H9 (cell line): ENCODE measurements around the gene CSF1R. TPM values are rescaled to one million over a fixed set of nuclear protein-coding genes. Genes with fewer than 3 reads are reported as not detected.

Experiments used
- DNase-seq: peaks from one replicate; pipeline ENCODE4 v3.0.0-alpha.2; 2017
- H2AFZ ChIP-seq: one replicate; pipeline ENCODE4 v1.6.1; 2013; ENCODE audit warnings: mild to moderate bottlenecking, low read length, control low read depth, moderate library complexity
- H2AK5ac ChIP-seq: 2 replicates; pipeline ENCODE4 v1.6.1; 2013; ENCODE audit warnings: low read length, control low read depth, mixed read lengths; ENCODE audit not compliant: insufficient read length
- H2BK120ac ChIP-seq: one replicate; pipeline ENCODE4 v1.6.1; 2013; ENCODE audit warnings: low read depth, mild to moderate bottlenecking, low read length, control low read depth, inconsistent platforms; ENCODE audit not compliant: poor library complexity, severe bottlenecking
- H2BK12ac ChIP-seq: 2 replicates; pipeline ENCODE4 v1.6.1; 2013; ENCODE audit warnings: low read length, control low read depth, mixed read lengths, low read depth; ENCODE audit not compliant: insufficient read length
- H2BK15ac ChIP-seq: 2 replicates; pipeline ENCODE4 v1.6.1; 2013; ENCODE audit warnings: low read depth, low read length, control low read depth
- H2BK20ac ChIP-seq: one replicate; pipeline ENCODE4 v1.6.1; 2013; ENCODE audit warnings: low read depth, mild to moderate bottlenecking, low read length, control low read depth, inconsistent platforms; ENCODE audit not compliant: poor library complexity, severe bottlenecking
- H2BK5ac ChIP-seq: 2 replicates; pipeline ENCODE4 v1.6.1; 2013; ENCODE audit warnings: low read length, control low read depth, mixed read lengths; ENCODE audit not compliant: insufficient read length
- H3K14ac ChIP-seq: 2 replicates; pipeline ENCODE4 v1.6.1; 2013; ENCODE audit warnings: low read length, control low read depth; ENCODE audit not compliant: insufficient read depth
- H3K18ac ChIP-seq: 2 replicates; pipeline ENCODE4 v1.6.1; 2013; ENCODE audit warnings: low read depth, mild to moderate bottlenecking, mixed read lengths, low read length, control low read depth; ENCODE audit not compliant: insufficient read length
- H3K23ac ChIP-seq: 2 replicates; pipeline ENCODE4 v1.6.1; 2013; ENCODE audit warnings: low read length, control low read depth, mixed read lengths, low read depth; ENCODE audit not compliant: insufficient read length
- H3K23me2 ChIP-seq: 2 replicates; pipeline ENCODE4 v1.6.1; 2013; ENCODE audit warnings: low read depth, mild to moderate bottlenecking, mixed read lengths, low read length, control low read depth; ENCODE audit not compliant: insufficient read length, poor library complexity, severe bottlenecking
- H3K27ac ChIP-seq: 2 replicates; pipeline ENCODE4 v1.5.1; 2013; ENCODE audit warnings: low read length, control low read depth, mixed read lengths, low read depth; ENCODE audit not compliant: insufficient read length
- H3K27me3 ChIP-seq: 2 replicates; pipeline ENCODE4 v1.6.1; 2013; ENCODE audit warnings: low read length, control low read depth, inconsistent platforms; ENCODE audit not compliant: insufficient read depth
- H3K4ac ChIP-seq: 2 replicates; pipeline ENCODE4 v1.6.1; 2013; ENCODE audit warnings: low read depth, mild to moderate bottlenecking, control low read depth, inconsistent platforms, low read length, moderate library complexity
- H3K4me1 ChIP-seq: 2 replicates; pipeline ENCODE4 v1.6.1; 2013; ENCODE audit warnings: low read length, control low read depth, inconsistent platforms; ENCODE audit not compliant: insufficient read depth
- H3K4me2 ChIP-seq: 2 replicates; pipeline ENCODE4 v1.6.1; 2013; ENCODE audit warnings: low read length, control low read depth, mixed read lengths; ENCODE audit not compliant: insufficient read length, insufficient read depth
- H3K56ac ChIP-seq: 2 replicates; pipeline ENCODE4 v1.6.1; 2013; ENCODE audit warnings: low read depth, mild to moderate bottlenecking, mixed read lengths, low read length, control low read depth; ENCODE audit not compliant: insufficient read length
- H3K79me1 ChIP-seq: 2 replicates; pipeline ENCODE4 v1.6.1; 2013; ENCODE audit warnings: low read depth, mild to moderate bottlenecking, moderate library complexity, low read length, control low read depth, inconsistent platforms; ENCODE audit not compliant: insufficient read depth, poor library complexity, severe bottlenecking
- H3K79me2 ChIP-seq: 2 replicates; pipeline ENCODE4 v1.6.1; 2013; ENCODE audit warnings: low read length, control low read depth, inconsistent platforms; ENCODE audit not compliant: insufficient read depth
- H3K9ac ChIP-seq: 2 replicates; pipeline ENCODE4 v1.6.1; 2013; ENCODE audit warnings: low read length, control low read depth, mixed read lengths; ENCODE audit not compliant: insufficient read length; ENCODE audit errors: extremely low read depth
- H3K9me3 ChIP-seq: one replicate; pipeline ENCODE4 v1.6.1; 2013; ENCODE audit warnings: low read depth, low read length, inconsistent platforms; ENCODE audit not compliant: control insufficient read depth
- H3T11ph ChIP-seq: one replicate; pipeline ENCODE4 v1.6.1; 2013; ENCODE audit warnings: mild to moderate bottlenecking, low read length, control low read depth, inconsistent platforms
- H4K20me1 ChIP-seq: one replicate; pipeline ENCODE4 v1.6.1; 2013; ENCODE audit not compliant: control insufficient read depth, insufficient read length, insufficient read depth
- H4K5ac ChIP-seq: 2 replicates; pipeline ENCODE4 v1.6.1; 2013; ENCODE audit warnings: low read depth, mild to moderate bottlenecking, mixed read lengths, low read length, control low read depth; ENCODE audit not compliant: insufficient read length
- H4K8ac ChIP-seq: replicated peaks from 2 replicates; pipeline ENCODE4 v1.6.1; 2013; ENCODE audit warnings: low read length, control low read depth, mixed read lengths, low read depth; ENCODE audit not compliant: insufficient read length
- H4K91ac ChIP-seq: 2 replicates; pipeline ENCODE4 v1.6.1; 2013; ENCODE audit warnings: low read depth, mild to moderate bottlenecking, moderate library complexity, mixed read lengths, low read length, control low read depth; ENCODE audit not compliant: insufficient read length
- H3K27ac Mint-ChIP-seq, 3 experiments: 2 replicates in 2 of 3; 3 replicates in 1 of 3; pipeline ENCODE4 v1.8.0; 2020 to 2021; ENCODE audit warnings: mixed read lengths in 3 of 3, mild to moderate bottlenecking in 1 of 3, moderate library complexity in 1 of 3
- H3K27me3 Mint-ChIP-seq: 2 replicates; pipeline ENCODE4 v1.8.0; 2021; ENCODE audit warnings: low read depth, mild to moderate bottlenecking, moderate library complexity, mixed read lengths
- H3K36me3 Mint-ChIP-seq, 3 experiments: 2 replicates in 2 of 3; 3 replicates in 1 of 3; pipeline ENCODE4 v1.8.0; 2020 to 2021; ENCODE audit warnings: low read depth in 3 of 3, mixed read lengths in 3 of 3; ENCODE audit not compliant: insufficient read depth in 1 of 3
- H3K4me1 Mint-ChIP-seq, 2 experiments: 2 replicates each; pipeline ENCODE4 v1.8.0; 2020; ENCODE audit warnings: mixed read lengths in 2 of 2
- H3K4me3 Mint-ChIP-seq, 2 experiments: 2 replicates in 1 of 2; 3 replicates in 1 of 2; pipeline ENCODE4 v1.8.0; 2020 to 2021; ENCODE audit warnings: mild to moderate bottlenecking in 2 of 2, mixed read lengths in 2 of 2, moderate library complexity in 1 of 2
- H3K9me3 Mint-ChIP-seq, 2 experiments: 2 replicates in 1 of 2; 3 replicates in 1 of 2; pipeline ENCODE4 v1.8.0; 2020; ENCODE audit warnings: mild to moderate bottlenecking in 2 of 2, mixed read lengths in 2 of 2, moderate library complexity in 1 of 2
- WGBS: extraction: QIAGEN DNeasy Blood & Tissue Kit; methylation state at CpG from one replicate; pipeline ENCODE4 v1.1.7; 2013; ENCODE audit warnings: missing lambda C conversion rate, low lambda C conversion rate, mixed read lengths; ENCODE audit not compliant: insufficient read length; ENCODE audit errors: extremely low coverage; 5-methylcytosine and 5-hydroxymethylcytosine counted together
- total RNA-seq: library from RNA; stranded (reverse); gene quantifications from 2 replicates; pipeline ENCODE4 v1.2.1, GENCODE V29; 2021
- TF ChIP-seq, protein P1 (sequence below): fragments of 200-600 bp; sonication (generic); conservative IDR thresholded peaks from 3 replicates; pipeline ENCODE4 v1.8.0; 2021; ENCODE audit warnings: antibody characterized with exemption, mild to moderate bottlenecking

Gene CSF1R
- total RNA-seq, 1 experiment from 2014 or later: 0.13 TPM

DNA sequence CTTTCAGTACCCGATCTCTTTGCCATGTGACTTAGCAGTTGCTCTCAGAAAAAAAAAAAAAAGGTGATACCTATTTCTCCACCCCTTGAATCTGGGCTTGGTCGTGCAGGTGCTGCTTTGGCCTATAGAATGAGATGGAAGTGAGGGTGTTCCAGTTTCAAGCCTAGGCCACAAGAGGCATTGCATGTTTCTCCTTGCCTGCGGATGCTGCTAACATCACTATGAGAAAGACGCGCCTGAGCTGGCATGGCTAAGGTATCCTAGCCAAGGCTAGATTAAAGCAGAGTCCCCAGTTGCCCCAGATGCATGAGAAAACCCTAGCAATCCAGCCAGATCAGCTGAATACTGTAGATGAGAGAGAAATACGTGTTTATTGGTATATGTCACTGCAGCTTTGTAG, 14.7 kb upstream of the CSF1R start:
- no peak overlapping the region for H3K23ac ChIP-seq
- H3K79me1 ChIP-seq: no peaks in the 10 kb centered on the region
- H3K4ac ChIP-seq: no peak overlapping the region
- no peak overlapping the region for H2BK5ac ChIP-seq
- peak; percentile 43 for DNase-seq
- no peak overlapping the region for H2BK12ac ChIP-seq
- no peaks in the 10 kb centered on the region for H4K20me1 ChIP-seq
- WGBS: no CpG with 5 or more reads among the region's 6 CpGs
- H3K79me2 ChIP-seq: no peaks in the 10 kb centered on the region
- H2AK5ac ChIP-seq: no peak overlapping the region
- Mint-ChIP-seq H3K27ac (no peak overlapping the region; a peak in 1 of 7 replicates), H3K27me3 (peaks cover 16% of the 10 kb centered on the region), H3K36me3 (no peaks in the 10 kb centered on the region), H3K4me3 (no peak overlapping the region; a peak in 1 of 5 replicates), H3K4me1 (no peaks in the 10 kb centered on the region), H3K9me3 (no peaks in the 10 kb centered on the region; a peak in 1 of 5 replicates)
- no peaks in the 10 kb centered on the region for H3K27me3 ChIP-seq
- TF ChIP-seq, protein P1, sequence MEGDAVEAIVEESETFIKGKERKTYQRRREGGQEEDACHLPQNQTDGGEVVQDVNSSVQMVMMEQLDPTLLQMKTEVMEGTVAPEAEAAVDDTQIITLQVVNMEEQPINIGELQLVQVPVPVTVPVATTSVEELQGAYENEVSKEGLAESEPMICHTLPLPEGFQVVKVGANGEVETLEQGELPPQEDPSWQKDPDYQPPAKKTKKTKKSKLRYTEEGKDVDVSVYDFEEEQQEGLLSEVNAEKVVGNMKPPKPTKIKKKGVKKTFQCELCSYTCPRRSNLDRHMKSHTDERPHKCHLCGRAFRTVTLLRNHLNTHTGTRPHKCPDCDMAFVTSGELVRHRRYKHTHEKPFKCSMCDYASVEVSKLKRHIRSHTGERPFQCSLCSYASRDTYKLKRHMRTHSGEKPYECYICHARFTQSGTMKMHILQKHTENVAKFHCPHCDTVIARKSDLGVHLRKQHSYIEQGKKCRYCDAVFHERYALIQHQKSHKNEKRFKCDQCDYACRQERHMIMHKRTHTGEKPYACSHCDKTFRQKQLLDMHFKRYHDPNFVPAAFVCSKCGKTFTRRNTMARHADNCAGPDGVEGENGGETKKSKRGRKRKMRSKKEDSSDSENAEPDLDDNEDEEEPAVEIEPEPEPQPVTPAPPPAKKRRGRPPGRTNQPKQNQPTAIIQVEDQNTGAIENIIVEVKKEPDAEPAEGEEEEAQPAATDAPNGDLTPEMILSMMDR: no peak; the same call in 1 of the 3 replicates
- no peak overlapping the region for H3T11ph ChIP-seq
- H3K56ac ChIP-seq: no peak overlapping the region
- H2BK15ac ChIP-seq: no peak overlapping the region
- H3K4me1 ChIP-seq: no peaks in the 10 kb centered on the region
- no peak overlapping the region for H4K91ac ChIP-seq
- H4K5ac ChIP-seq: no peak overlapping the region
- no peak overlapping the region for H3K4me2 ChIP-seq
- no peaks in the 10 kb centered on the region for H3K9me3 ChIP-seq
- no peak overlapping the region for H2AFZ ChIP-seq
- H3K14ac ChIP-seq: no peak overlapping the region
- no peak overlapping the region for H4K8ac ChIP-seq
- H3K27ac ChIP-seq: no peak overlapping the region
- H2BK120ac ChIP-seq: no peak overlapping the region
- no peak overlapping the region for H2BK20ac ChIP-seq
- H3K23me2 ChIP-seq: no peaks in the 10 kb centered on the region
- no peak overlapping the region for H3K18ac ChIP-seq
- no peak overlapping the region for H3K9ac ChIP-seq
